GM18909 (cell line): ENCODE measurements around the gene TDRD3.
"Not testable (repeated sequence)": the region's sequence is repeated elsewhere in the genome, so short reads cannot be mapped to it uniquely, and the experiment has no call there.

Source experiments
- ATAC-seq: cut with Tn5 transposase; IDR thresholded peaks from one replicate; pipeline ENCODE4 v1.9.1; 2021; ENCODE audit warnings: mild to moderate bottlenecking; ENCODE audit not compliant: unreplicated experiment, poor library complexity

Gene TDRD3

GRCh38 chr13:60396783-60397703 lies at the start of gene TDRD3:
TDRD3 (plus strand) TSS chr13:60397220; CDS start chr13:60397365, 145 bp downstream.
- ATAC-seq = peak; percentile 67

- no peak for ATAC-seq
Measured at GRCh38 chr13:60347690-60348089, 49.3 kb upstream of the TDRD3 start.

- no peak for ATAC-seq
Measured at GRCh38 chr13:60348097-60348496, 48.9 kb upstream of the TDRD3 start.

- ATAC-seq = no peak
Measured at GRCh38 chr13:60351326-60351725, 45.7 kb upstream of the TDRD3 start.

- ATAC-seq = no peak
Measured at GRCh38 chr13:60351855-60352615, 45.0 kb upstream of the TDRD3 start.

GRCh38 chr13:60352644-60353043 lies 44.4 kb upstream of the TDRD3 start:
- no peak for ATAC-seq

- ATAC-seq = no peak
Measured at GRCh38 chr13:60355056-60355455, 42.0 kb upstream of the TDRD3 start.

GRCh38 chr13:60356970-60357369 lies 40.0 kb upstream of the TDRD3 start:
- no peak for ATAC-seq

GRCh38 chr13:60358453-60358852 lies 38.6 kb upstream of the TDRD3 start:
- no peak for ATAC-seq

- ATAC-seq = no peak
Measured at GRCh38 chr13:60363288-60363687, 33.7 kb upstream of the TDRD3 start.

GRCh38 chr13:60369242-60369641 lies 27.8 kb upstream of the TDRD3 start:
- ATAC-seq = peak; percentile 78

- ATAC-seq = no peak
Measured at GRCh38 chr13:60370343-60370742, 26.7 kb upstream of the TDRD3 start.

- no peak for ATAC-seq
Measured at GRCh38 chr13:60372141-60372540, 24.9 kb upstream of the TDRD3 start.

GRCh38 chr13:60379282-60379681 lies 17.7 kb upstream of the TDRD3 start:
- ATAC-seq = not testable (repeated sequence)

GRCh38 chr13:60379837-60380565 lies 17.0 kb upstream of the TDRD3 start:
- ATAC-seq = peak; percentile 50

- no peak for ATAC-seq
Measured at GRCh38 chr13:60384911-60385310, 12.1 kb upstream of the TDRD3 start.

- no peak for ATAC-seq
Measured at GRCh38 chr13:60386250-60386649, 10.8 kb upstream of the TDRD3 start.

- no peak for ATAC-seq
Measured at GRCh38 chr13:60392131-60392530, 4.9 kb upstream of the TDRD3 start.

GRCh38 chr13:60395971-60396782 lies 843 bp upstream of the TDRD3 start:
- peak; percentile 79 for ATAC-seq
